IMR-90 (cell line): ENCODE measurements around the gene CNOT6. TPM values are rescaled to one million over a fixed set of nuclear protein-coding genes. Genes with fewer than 3 reads are reported as not detected.
"Not testable (repeated sequence)": the region's sequence is repeated elsewhere in the genome, so short reads cannot be mapped to it uniquely, and the experiment has no call there.

Experiments used
- ATAC-seq: fragments of 200-7000 bp; cut with Tn5 transposase; 2 replicates; pipeline ENCODE4 v1.9.1; 2020; ENCODE audit warnings: low read depth, mild to moderate bottlenecking, moderate library complexity
- BruUV-seq: library from RNA; stranded (reverse); fragments of 400-500 nt; replicated peaks from 2 replicates; lab custom pipeline; 2021; lab: Mats Ljungman, UMichigan
- CTCF ChIA-PET: fragments of 300-600 bp; formaldehyde crosslinking; extraction: SDS; loops from one replicate; lab custom pipeline; 2021; ENCODE audit warnings: antibody characterized with exemption; lab: Yijun Ruan, JAX
- POLR2A ChIA-PET: fragments of 300-600 bp; sonication (Branson Sonifier 250); formaldehyde crosslinking; loops from one replicate; lab custom pipeline; 2022; ENCODE audit warnings: antibody characterized with exemption; ENCODE audit not compliant: unreplicated experiment; lab: Charles Lee
- DNase-seq: peaks from one replicate; pipeline ENCODE4 v3.0.0; 2013
- H2AFZ ChIP-seq: replicated peaks from 2 replicates; pipeline ENCODE3; 2013; ENCODE audit warnings: low read length, mild to moderate bottlenecking; ENCODE audit not compliant: poor library complexity
- H2AK5ac ChIP-seq: 2 replicates; pipeline ENCODE4 v1.6.1; 2013; ENCODE audit warnings: low read depth, low read length, inconsistent platforms
- H2AK9ac ChIP-seq: replicated peaks from 2 replicates; pipeline ENCODE3; 2013; ENCODE audit warnings: mild to moderate bottlenecking, low read depth, low read length, moderate library complexity; ENCODE audit not compliant: poor library complexity
- H2BK120ac ChIP-seq: 2 replicates; pipeline ENCODE4 v1.6.1; 2013; ENCODE audit warnings: low read depth, low read length, inconsistent platforms
- H2BK15ac ChIP-seq: 3 replicates; pipeline ENCODE4 v1.6.1; 2013; ENCODE audit warnings: low read depth, low read length, inconsistent platforms
- H2BK20ac ChIP-seq: 2 replicates; pipeline ENCODE4 v1.6.1; 2013; ENCODE audit warnings: low read depth, mild to moderate bottlenecking, inconsistent platforms, low read length, moderate library complexity
- H2BK5ac ChIP-seq: 2 replicates; pipeline ENCODE4 v1.6.1; 2013; ENCODE audit warnings: mild to moderate bottlenecking, low read depth, low read length, inconsistent platforms; ENCODE audit not compliant: poor library complexity, severe bottlenecking
- H3K14ac ChIP-seq: replicated peaks from 2 replicates; pipeline ENCODE4 v1.6.1; 2013; ENCODE audit warnings: low read depth, low read length, inconsistent platforms
- H3K18ac ChIP-seq: 2 replicates; pipeline ENCODE4 v1.6.1; 2013; ENCODE audit warnings: low read depth, low read length, control low read depth
- H3K23ac ChIP-seq: 2 replicates; pipeline ENCODE4 v1.6.1; 2013; ENCODE audit warnings: low read depth, low read length, inconsistent platforms
- H3K27ac ChIP-seq: 2 replicates; pipeline ENCODE4 v1.5.1; 2013; ENCODE audit warnings: mild to moderate bottlenecking, control low read depth, low read length; ENCODE audit not compliant: insufficient read depth
- H3K27me3 ChIP-seq: 2 replicates; pipeline ENCODE4 v1.6.1; 2013; ENCODE audit warnings: low read length; ENCODE audit not compliant: control insufficient read depth, insufficient read depth
- H3K36me3 ChIP-seq: 2 replicates; pipeline ENCODE4 v1.6.1; 2013; ENCODE audit warnings: low read length, mixed read lengths; ENCODE audit not compliant: control insufficient read depth, insufficient read depth
- H3K4ac ChIP-seq: 2 replicates; pipeline ENCODE4 v1.6.1; 2013; ENCODE audit warnings: low read depth, low read length, inconsistent platforms
- H3K4me1 ChIP-seq: 2 replicates; pipeline ENCODE4 v1.6.1; 2013; ENCODE audit warnings: low read length, mixed read lengths; ENCODE audit not compliant: control insufficient read depth, insufficient read depth
- H3K4me2 ChIP-seq: 2 replicates; pipeline ENCODE4 v1.6.1; 2013; ENCODE audit warnings: low read depth, mild to moderate bottlenecking, control low read depth, low read length, moderate library complexity
- H3K4me3 ChIP-seq: 2 replicates; pipeline ENCODE4 v1.5.1; 2013; ENCODE audit warnings: low read depth, mild to moderate bottlenecking, control low read depth, low read length, moderate library complexity; ENCODE audit not compliant: insufficient read depth
- H3K56ac ChIP-seq: 2 replicates; pipeline ENCODE4 v1.6.1; 2013; ENCODE audit warnings: low read length, inconsistent platforms; ENCODE audit not compliant: insufficient read depth; ENCODE audit errors: extremely low read depth
- H3K79me1 ChIP-seq, 2 experiments: 2 replicates each; pipeline ENCODE4 v1.6.1; 2013; ENCODE audit warnings: low read length in 2 of 2, inconsistent platforms in 1 of 2, low read depth in 1 of 2
- H3K9ac ChIP-seq: 2 replicates; pipeline ENCODE4 v1.6.1; 2013; ENCODE audit warnings: low read depth, low read length, control low read depth
- H3K9me1 ChIP-seq: 2 replicates; pipeline ENCODE4 v1.6.1; 2013; ENCODE audit warnings: low read length, inconsistent platforms; ENCODE audit not compliant: insufficient read depth
- H3K9me3 ChIP-seq: 2 replicates; pipeline ENCODE4 v1.6.1; 2013; ENCODE audit warnings: low read length; ENCODE audit not compliant: control insufficient read depth, insufficient read depth
- H4K20me1 ChIP-seq: 2 replicates; pipeline ENCODE4 v1.6.1; 2013; ENCODE audit warnings: low read length, inconsistent platforms; ENCODE audit not compliant: insufficient read depth
- H4K5ac ChIP-seq: 2 replicates; pipeline ENCODE4 v1.6.1; 2013; ENCODE audit warnings: mild to moderate bottlenecking, low read depth, low read length, control low read depth
- H4K8ac ChIP-seq, 2 experiments: 2 replicates each; pipeline ENCODE4 v1.6.1; 2013; ENCODE audit warnings: low read depth in 2 of 2, low read length in 2 of 2, control low read depth in 1 of 2, inconsistent platforms in 1 of 2
- H4K91ac ChIP-seq: 2 replicates; pipeline ENCODE4 v1.6.1; 2013; ENCODE audit warnings: low read depth, low read length, inconsistent platforms; ENCODE audit not compliant: insufficient read depth
- whole genome bisulfite sequencing, 2 experiments: methylation state at CpG; one replicate each; pipeline versions ENCODE4 v1.1.5 to v1.1.7; 2013; ENCODE audit warnings: missing lambda C conversion rate in 2 of 2; ENCODE audit not compliant: insufficient read length in 1 of 2; ENCODE audit errors: extremely low coverage in 2 of 2; 5-methylcytosine and 5-hydroxymethylcytosine counted together
- dilution Hi-C: fragments of 300-500 bp; cut with HindIII; formaldehyde crosslinking; loops from one replicate; pipeline ENCODE4 v1.14.3; 2018; ENCODE audit warnings: low sequenced_read_pairs; ENCODE audit not compliant: unreplicated experiment
- in situ Hi-C: fragments of 300-500 bp; cut with MboI; formaldehyde crosslinking; loops from 3 replicates; pipeline ENCODE4 v1.14.3; 2019; ENCODE audit warnings: low sequenced_read_pairs, inconsistent platforms, mixed read lengths
- intact Hi-C: fragments of 100-400 bp; cut with micrococcal nuclease; formaldehyde crosslinking; loops from 2 replicates; pipeline ENCODE4 v1.10.0; 2022
- polyA plus RNA-seq, 3 experiments: library from polyadenylated mRNA; depleted of rRNA; stranded (reverse); fragments of >200 nt; gene quantifications; 2 replicates each; pipeline ENCODE4 v1.2.3, GENCODE V29; 2012; ENCODE audit warnings: low replicate concordance in 1 of 3
- total RNA-seq: library from RNA; depleted of rRNA; stranded (reverse); fragments of >200 nt; gene quantifications from 2 replicates; pipeline ENCODE4 v1.2.3, GENCODE V29; 2012

Gene CNOT6
- total and polyA plus RNA-seq, 2 of the 4 experiments (the other 2 are of a cell fraction) = 9.7 to 10.8 TPM

DNA sequence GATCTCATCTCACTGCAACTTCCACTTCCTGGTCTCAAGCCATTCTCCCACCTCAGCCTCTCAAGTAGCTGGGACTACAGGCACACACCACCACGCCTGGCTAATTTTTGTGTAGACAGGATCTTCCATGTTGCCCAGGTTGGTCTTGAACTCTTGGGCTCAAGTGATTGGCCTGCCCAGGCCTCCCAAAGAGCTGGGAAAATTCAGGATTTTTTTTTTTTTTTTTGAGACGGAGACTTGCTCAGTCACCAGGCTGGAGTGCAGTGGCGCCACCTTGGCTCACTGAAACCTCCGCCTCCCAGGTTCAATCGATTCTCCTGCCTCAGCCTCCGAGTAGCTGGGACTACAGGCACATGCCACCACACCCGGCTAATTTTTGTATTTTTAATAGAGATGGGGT lies 21.8 kb downstream of the CNOT6 start:
- H3K27me3 ChIP-seq, H4K5ac ChIP-seq, DNase-seq, H2AK9ac ChIP-seq, H2BK15ac ChIP-seq, ATAC-seq, H2AK5ac ChIP-seq, H3K56ac ChIP-seq, H3K4me1 ChIP-seq, BruUV-seq, dilution Hi-C loops, intact Hi-C loops, H4K91ac ChIP-seq, POLR2A ChIA-PET, H3K4ac ChIP-seq, in situ Hi-C loops, H2BK20ac ChIP-seq, H3K4me2 ChIP-seq, H3K23ac ChIP-seq, H3K9me1 ChIP-seq, H3K27ac ChIP-seq, H3K18ac ChIP-seq, H3K4me3 ChIP-seq, CTCF ChIA-PET, H3K9me3 ChIP-seq, H3K9ac ChIP-seq, H2BK5ac ChIP-seq, H4K8ac ChIP-seq, H3K36me3 ChIP-seq, H2BK120ac ChIP-seq, H3K14ac ChIP-seq, H2AFZ ChIP-seq: not testable (repeated sequence)
- 100% methylated on average over 1 of the region's 7 CpGs; no CpG with 5 or more reads in 1 of the 2 experiments for WGBS, 2 experiments
- peaks cover 14 to 59% of the 10 kb centered on the region in 2 experiments for H3K79me1 ChIP-seq
- H4K20me1 ChIP-seq = peaks cover 41% of the 10 kb centered on the region
